Psoas muscle (tissue), 8 donors: ENCODE measurements around the gene B3GNT8. TPM values are rescaled to one million over a fixed set of nuclear protein-coding genes. Genes with fewer than 3 reads are reported as not detected.

Experiments
- ATAC-seq, 4 donors: fragments of 200-7000 bp; cut with Tn5 transposase; one replicate each; pipeline ENCODE4 v1.9.1; 2020; ENCODE audit warnings: moderate library complexity in 3 of 4, mild to moderate bottlenecking in 2 of 4
- DNase-seq, 2 donors: peaks; one replicate each; pipeline ENCODE4 v3.0.0-alpha.2; 2020
- H3K27ac ChIP-seq: fragments of 200-600 bp; one replicate; pipeline ENCODE4 v1.8.0; 2022
- H3K27me3 ChIP-seq, 3 donors: fragments of 200-600 bp in 1 of 3; one replicate each; pipeline versions ENCODE4 v1.6.1 to v1.8.0; 2013 to 2022; ENCODE audit warnings: low read length in 2 of 3, mild to moderate bottlenecking in 2 of 3, moderate library complexity in 1 of 3; ENCODE audit not compliant: insufficient read depth in 3 of 3
- H3K36me3 ChIP-seq, 2 donors: fragments of 200-600 bp in 1 of 2; one replicate each; pipeline versions ENCODE4 v1.6.1 to v1.8.0; 2013 to 2022; ENCODE audit warnings: low read depth in 1 of 2, mild to moderate bottlenecking in 1 of 2, moderate library complexity in 1 of 2; ENCODE audit not compliant: insufficient read depth in 1 of 2
- H3K4me1 ChIP-seq: fragments of 200-600 bp; one replicate; pipeline ENCODE4 v1.8.0; 2022
- H3K4me3 ChIP-seq: fragments of 200-600 bp; one replicate; pipeline ENCODE4 v1.8.0; 2022; ENCODE audit warnings: mild to moderate bottlenecking
- H3K9me3 ChIP-seq: fragments of 200-600 bp; one replicate; pipeline ENCODE4 v1.8.0; 2022
- WGBS, 3 donors: extraction: QIAGEN DNeasy Blood & Tissue Kit; methylation state at CpG; one replicate each; pipeline versions ENCODE4 v1.1.6 to v1.1.7; 2013; 5-methylcytosine and 5-hydroxymethylcytosine counted together
- intact Hi-C, 2 donors: fragments of 100-400 bp; cut with DNase I; formaldehyde crosslinking; loops; one replicate each; pipeline versions ENCODE4 v1.11.0 to v1.14.2; 2022
- polyA plus RNA-seq, 3 donors: library from polyadenylated mRNA; stranded (reverse); fragments of 200-250 nt; gene quantifications; one replicate each; pipeline ENCODE4 v1.2.3, GENCODE V29; 2013
- total RNA-seq, 4 donors: library from RNA; stranded (reverse); fragmentation: NEBNext Ultra II Directional in 2 of 4; extraction: Animal tissue kit (Norgen Biotek cat#: 25700) in 2 of 4; gene quantifications; one replicate each; pipeline versions ENCODE4 v1.2.1 to v1.2.4, GENCODE V29; 2021 to 2023
- TF ChIP-seq, protein P1 (sequence below): fragments of 200-600 bp; IDR thresholded peaks from one replicate; pipeline ENCODE4 v1.8.0; 2022; ENCODE audit warnings: antibody characterized with exemption
- donor health status: healthy with polysubstance abuse.
- donor health status: DM: no; HTN: no; CAD: no; lungs with moderate emphysema.
- donor health status: Bipolar disorder and iron deficiency.
- donor health status: healthy.
- donor health status: DM: yes; HTN: yes; CAD: no.
- donor health status: DM: no; HTN: no; CAD: no.
- donor health status: DM: no; HTN: no; CAD: no.
- donor health status: DM: yes; HTN: yes; CAD: no.

B3GNT8 gene
- total and polyA plus RNA-seq, 7 donors: 0.55 to 1.9 (median 0.96) TPM

DNA sequence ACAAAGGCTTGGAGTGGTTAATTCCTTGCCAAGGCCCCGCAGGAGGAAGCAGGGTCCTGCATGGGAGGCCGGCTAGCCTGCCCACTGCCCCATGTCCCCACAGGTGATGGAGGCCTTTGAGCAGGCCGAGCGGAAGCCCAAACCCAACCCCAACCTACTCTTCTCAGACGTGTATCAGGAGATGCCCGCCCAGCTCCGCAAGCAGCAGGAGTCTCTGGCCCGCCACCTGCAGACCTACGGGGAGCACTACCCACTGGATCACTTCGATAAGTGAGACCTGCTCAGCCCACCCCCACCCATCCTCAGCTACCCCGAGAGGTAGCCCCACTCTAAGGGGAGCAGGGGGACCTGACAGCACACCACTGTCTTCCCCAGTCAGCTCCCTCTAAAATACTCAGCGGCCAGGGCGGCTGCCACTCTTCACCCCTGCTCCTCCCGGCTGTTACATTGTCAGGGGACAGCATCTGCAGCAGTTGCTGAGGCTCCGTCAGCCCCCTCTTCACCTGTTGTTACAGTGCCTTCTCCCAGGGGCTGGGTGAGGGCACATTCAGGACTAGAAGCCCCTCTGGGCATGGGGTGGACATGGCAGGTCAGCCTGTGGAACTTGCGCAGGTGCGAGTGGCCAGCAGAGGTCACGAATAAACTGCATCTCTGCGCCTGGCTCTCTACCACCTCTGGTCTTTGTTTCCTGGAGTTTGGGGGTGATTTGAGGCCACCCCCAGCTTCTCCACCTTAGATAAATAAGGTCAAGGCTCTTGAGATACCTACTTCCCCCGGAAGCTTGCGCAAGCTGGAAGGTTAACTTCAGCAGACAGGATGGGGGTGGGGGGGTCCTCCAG is 2.6 kb downstream of the B3GNT8 start:
- no peak overlapping the region for H3K27ac ChIP-seq
- ATAC-seq (no peak), DNase-seq (no peak)
- 84 to 86% (median 84%) methylated on average over 21 of the region's 21 CpGs for WGBS, 3 donors
- no peaks in the 10 kb centered on the region for H3K9me3 ChIP-seq
- peaks cover 9 to 76% of the 10 kb centered on the region in 2 donors for H3K36me3 ChIP-seq
- TF ChIP-seq, protein P1, sequence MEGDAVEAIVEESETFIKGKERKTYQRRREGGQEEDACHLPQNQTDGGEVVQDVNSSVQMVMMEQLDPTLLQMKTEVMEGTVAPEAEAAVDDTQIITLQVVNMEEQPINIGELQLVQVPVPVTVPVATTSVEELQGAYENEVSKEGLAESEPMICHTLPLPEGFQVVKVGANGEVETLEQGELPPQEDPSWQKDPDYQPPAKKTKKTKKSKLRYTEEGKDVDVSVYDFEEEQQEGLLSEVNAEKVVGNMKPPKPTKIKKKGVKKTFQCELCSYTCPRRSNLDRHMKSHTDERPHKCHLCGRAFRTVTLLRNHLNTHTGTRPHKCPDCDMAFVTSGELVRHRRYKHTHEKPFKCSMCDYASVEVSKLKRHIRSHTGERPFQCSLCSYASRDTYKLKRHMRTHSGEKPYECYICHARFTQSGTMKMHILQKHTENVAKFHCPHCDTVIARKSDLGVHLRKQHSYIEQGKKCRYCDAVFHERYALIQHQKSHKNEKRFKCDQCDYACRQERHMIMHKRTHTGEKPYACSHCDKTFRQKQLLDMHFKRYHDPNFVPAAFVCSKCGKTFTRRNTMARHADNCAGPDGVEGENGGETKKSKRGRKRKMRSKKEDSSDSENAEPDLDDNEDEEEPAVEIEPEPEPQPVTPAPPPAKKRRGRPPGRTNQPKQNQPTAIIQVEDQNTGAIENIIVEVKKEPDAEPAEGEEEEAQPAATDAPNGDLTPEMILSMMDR: no peak
- intact Hi-C loops: loop anchor here in 1 of 2 donors (5.0 kb wide), 2 partner anchors 42 to 102 kb away; no protein-coding TSS in a partner anchor
- H3K4me1 ChIP-seq: no peaks in the 10 kb centered on the region
- H3K4me3 ChIP-seq: no peak overlapping the region
- H3K27me3 ChIP-seq: no peaks in the 10 kb centered on the region

DNA sequence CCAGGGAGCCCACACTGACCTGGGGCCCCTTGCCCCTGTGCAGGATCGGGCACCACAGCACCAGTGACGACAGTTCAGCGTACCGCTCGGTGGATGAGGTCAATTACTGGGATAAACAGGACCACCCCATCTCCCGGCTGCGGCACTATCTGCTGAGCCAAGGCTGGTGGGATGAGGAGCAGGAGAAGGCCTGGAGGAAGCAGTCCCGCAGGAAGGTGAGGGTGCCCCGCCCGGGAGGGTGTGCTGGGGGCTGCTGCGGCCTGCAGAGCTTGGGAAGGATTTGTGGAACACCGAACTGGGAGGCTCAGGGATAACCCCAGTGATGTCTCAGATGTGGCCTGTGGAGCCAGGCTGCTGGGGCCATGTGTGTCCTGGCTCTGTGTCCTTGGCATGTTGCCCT is 4.2 kb downstream of the B3GNT8 start:
- no peak overlapping the region for H3K27ac ChIP-seq
- no peaks in the 10 kb centered on the region for H3K4me1 ChIP-seq
- 92 to 97% (median 93%) methylated on average over 12 of the region's 12 CpGs for WGBS, 3 donors
- no peaks in the 10 kb centered on the region for H3K9me3 ChIP-seq
- no peak for DNase-seq
- H3K27me3 ChIP-seq: no peaks in the 10 kb centered on the region
- TF ChIP-seq, protein P1: no peak
- H3K4me3 ChIP-seq: no peak overlapping the region
- ATAC-seq: no peak
- H3K36me3 ChIP-seq: peaks cover 10 to 81% of the 10 kb centered on the region in 2 donors
- intact Hi-C loops: no loop called here

DNA sequence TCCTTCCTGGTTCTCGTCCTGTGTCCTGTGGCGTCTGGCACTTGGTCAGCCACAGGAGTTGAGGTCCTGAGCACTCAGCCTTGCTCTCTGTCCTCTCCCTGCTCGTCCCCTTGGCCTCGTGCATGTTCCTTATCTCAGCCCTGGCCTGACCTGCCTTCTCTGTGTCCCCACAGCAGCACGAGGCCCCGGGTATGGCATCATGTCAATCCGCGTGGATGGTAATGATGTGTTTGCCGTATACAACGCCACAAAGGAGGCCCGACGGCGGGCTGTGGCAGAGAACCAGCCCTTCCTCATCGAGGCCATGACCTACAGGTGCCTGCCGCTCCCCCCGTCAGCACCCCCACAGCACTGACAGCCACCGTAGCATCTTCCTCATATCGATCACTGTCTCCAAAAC is 4.7 kb downstream of the B3GNT8 start:
- Histone ChIP-seq H3K36me3 (peaks cover 10 to 84% of the 10 kb centered on the region in 2 donors), H3K27me3 (no peaks in the 10 kb centered on the region)

DNA sequence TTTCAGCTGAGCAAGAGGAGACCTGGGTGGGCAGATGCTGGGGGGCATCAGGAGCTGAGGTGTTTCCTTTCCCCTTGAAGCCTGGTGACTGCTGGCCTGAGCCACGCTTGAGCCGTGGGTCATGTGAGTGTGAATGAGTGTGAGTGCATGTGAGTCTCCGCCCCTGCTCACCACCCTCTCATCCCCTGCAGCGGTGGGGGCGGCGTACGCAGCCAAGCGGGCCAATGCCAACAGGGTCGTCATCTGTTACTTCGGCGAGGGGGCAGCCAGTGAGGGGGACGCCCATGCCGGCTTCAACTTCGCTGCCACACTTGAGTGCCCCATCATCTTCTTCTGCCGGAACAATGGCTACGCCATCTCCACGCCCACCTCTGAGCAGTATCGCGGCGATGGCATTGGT is 5.2 kb downstream of the B3GNT8 start:
- intact Hi-C loops: no loop called here
- H3K9me3 ChIP-seq: no peaks in the 10 kb centered on the region
- peaks cover 10 to 89% of the 10 kb centered on the region in 2 donors for H3K36me3 ChIP-seq
- no peak overlapping the region for H3K4me3 ChIP-seq
- ATAC-seq (no peak), DNase-seq (no peak)
- no peak overlapping the region for H3K27ac ChIP-seq
- 94 to 97% (median 95%) methylated on average over 18 to 20 of the region's 20 CpGs for WGBS, 3 donors
- H3K27me3 ChIP-seq: no peaks in the 10 kb centered on the region
- TF ChIP-seq, protein P1: no peak
- no peaks in the 10 kb centered on the region for H3K4me1 ChIP-seq

More for the DNA sequence above, 4.7 kb downstream of the B3GNT8 start:
- 84 to 89% (median 86%) methylated on average over 18 of the region's 18 CpGs for WGBS, 3 donors
- H3K27ac ChIP-seq: no peak overlapping the region
- TF ChIP-seq, protein P1: no peak
- H3K9me3 ChIP-seq: no peaks in the 10 kb centered on the region
- ATAC-seq (no peak), DNase-seq (no peak)
- no peak overlapping the region for H3K4me3 ChIP-seq
- H3K4me1 ChIP-seq: no peaks in the 10 kb centered on the region
- intact Hi-C loops: no loop called here
